ENCODE data around the gene AGPAT1.
"Not testable (repeated sequence)": the region's sequence is repeated elsewhere in the genome, so short reads cannot be mapped to it uniquely, and the experiment has no call there.

AGPAT1 gene

GRCh38 chr6:32175711-32176475 lies at the start of gene AGPAT1:
Gene AGPAT1, minus strand, starts transcription at chr6:32176084. Its CDS starts 4,588 bp downstream, at chr6:32171496.
- DNase-seq: peak; percentile 98

- no peak for DNase-seq
These were observed 48.8 kb upstream of the AGPAT1 start for GRCh38 chr6:32224696-32225095.

- no peak for DNase-seq
These were observed 47.7 kb upstream of the AGPAT1 start, which contains the start of gene NOTCH4 for GRCh38 chr6:32223258-32224235. Gene NOTCH4, minus strand, starts transcription at chr6:32224067. Its CDS starts 139 bp downstream, at chr6:32223928.

GRCh38 chr6:32222333-32223230 lies 46.7 kb upstream of the AGPAT1 start:
- no peak for DNase-seq

- no peak for DNase-seq
These were observed 44.1 kb upstream of the AGPAT1 start for GRCh38 chr6:32220021-32220420.

GRCh38 chr6:32218167-32218566 lies 42.3 kb upstream of the AGPAT1 start:
- DNase-seq: no peak

GRCh38 chr6:32216998-32217397 lies 41.1 kb upstream of the AGPAT1 start:
- DNase-seq: no peak

GRCh38 chr6:32216285-32216684 lies 40.4 kb upstream of the AGPAT1 start:
- peak; percentile 48 for DNase-seq

- DNase-seq: no peak
These were observed 39.7 kb upstream of the AGPAT1 start for GRCh38 chr6:32215617-32216016.

GRCh38 chr6:32214126-32214525 lies 38.2 kb upstream of the AGPAT1 start:
- DNase-seq: peak; percentile 9

GRCh38 chr6:32213649-32214048 lies 37.8 kb upstream of the AGPAT1 start:
- DNase-seq: no peak

GRCh38 chr6:32212076-32212760 lies 36.3 kb upstream of the AGPAT1 start:
- DNase-seq: no peak

GRCh38 chr6:32211432-32211831 lies 35.5 kb upstream of the AGPAT1 start:
- DNase-seq: not testable (repeated sequence)

- no peak for DNase-seq
These were observed 34.3 kb upstream of the AGPAT1 start for GRCh38 chr6:32210191-32210601.

GRCh38 chr6:32208996-32209395 lies 33.1 kb upstream of the AGPAT1 start:
- no peak for DNase-seq

- no peak for DNase-seq
These were observed 28.4 kb upstream of the AGPAT1 start for GRCh38 chr6:32204268-32204715.

- no peak for DNase-seq
These were observed 27.8 kb upstream of the AGPAT1 start for GRCh38 chr6:32203426-32204267.

- no peak for DNase-seq
These were observed 26.3 kb upstream of the AGPAT1 start for GRCh38 chr6:32202186-32202585.

- no peak for DNase-seq
These were observed 25.0 kb upstream of the AGPAT1 start for GRCh38 chr6:32200711-32201475.

- DNase-seq: no peak
These were observed 23.0 kb upstream of the AGPAT1 start for GRCh38 chr6:32198866-32199265.

Measured in hematopoietic multipotent progenitor cell treated with erythropoietin and hydrocortisone succinate and interleukin-3 and kit ligand, for 6 days (in vitro differentiated cells).